Esophagus muscularis mucosa (tissue), 3 donors: ENCODE results near the gene RFX3.

Source experiments
- CTCF ChIP-seq, 3 experiments: fragments of 200-600 bp in 2 of 3; fragments of 450-650 bp in 1 of 3; sonication (generic) in 2 of 3; IDR thresholded peaks; one replicate each; pipeline ENCODE4 v1.5.1; 2017 to 2019; ENCODE audit warnings: antibody characterized with exemption in 3 of 3, mild to moderate bottlenecking in 2 of 3, moderate library complexity in 1 of 3
- POLR2A ChIP-seq: fragments of 450-650 bp; IDR thresholded peaks from one replicate; pipeline ENCODE4 v1.6.1; 2017; ENCODE audit warnings: antibody characterized with exemption, moderate library complexity, mild to moderate bottlenecking, low read depth

- TF ChIP-seq POLR2A (no peak), CTCF (IDR thresholded peaks at IDR 0.05) (no peak)
Observed at GRCh38 chr9:3435732-3436131, 90.1 kb downstream of the RFX3 start.
